GM12878 (cell line): ENCODE measurements around the gene KRTAP15-1. TPM values are rescaled to one million over a fixed set of nuclear protein-coding genes. Genes with fewer than 3 reads are reported as not detected.

Experiments
- ATAC-seq: fragments of 200-7000 bp; cut with Tn5 transposase; 3 replicates; pipeline ENCODE4 v1.9.1; 2020; ENCODE audit warnings: mild to moderate bottlenecking, moderate library complexity
- Bru-seq: library from RNA; stranded (reverse); fragments of 400-500 nt; gene quantifications from one replicate; lab custom pipeline; 2021; lab: Mats Ljungman, UMichigan
- BruChase-seq, 2 experiments: library from RNA; stranded (reverse); fragments of 400-500 nt; gene quantifications; one replicate each; lab custom pipeline; 2021; lab: Mats Ljungman, UMichigan
- BruUV-seq: library from RNA; stranded (reverse); fragments of 400-500 nt; replicated peaks from 2 replicates; lab custom pipeline; 2021; lab: Mats Ljungman, UMichigan
- CTCF ChIA-PET: fragments of 300-600 bp; sonication (Branson Sonifier 250); formaldehyde crosslinking; extraction: SDS; loops from one replicate; lab custom pipeline; 2021; ENCODE audit warnings: inconsistent platforms; lab: Yijun Ruan, JAX
- POLR2A ChIA-PET: fragments of 350-600 bp; formaldehyde crosslinking; extraction: SDS; loops from one replicate; lab custom pipeline; 2021; ENCODE audit warnings: inconsistent platforms; lab: Charles Lee
- RAD21 ChIA-PET: fragments of 300-600 bp; sonication (Branson Sonifier 250); formaldehyde crosslinking; loops from one replicate; lab custom pipeline; 2023; ENCODE audit warnings: antibody characterized with exemption; ENCODE audit not compliant: unreplicated experiment; lab: Charles Lee
- SMC1A ChIA-PET: fragments of 300-600 bp; sonication (Branson Sonifier 250); formaldehyde crosslinking; loops from one replicate; lab custom pipeline; 2023; ENCODE audit not compliant: unreplicated experiment, uncharacterized antibody; lab: Charles Lee
- DNase-seq: peaks from one replicate; pipeline ENCODE4 v3.0.0-alpha.2; 2011; ENCODE audit warnings: low read depth, low spot score
- FAIRE-seq: peaks from 3 replicates; lab custom pipeline; 2011; peaks lifted over from hg19 to GRCh38; lab: Jason Lieb, UNC
- H2AFZ ChIP-seq: 2 replicates; pipeline ENCODE4 v1.6.0; 2011; ENCODE audit warnings: low read depth, low read length, control low read depth; ENCODE audit not compliant: control insufficient read depth
- H3K27ac ChIP-seq: 2 replicates; pipeline ENCODE4 v1.5.1; 2011; ENCODE audit warnings: control low read depth; ENCODE audit not compliant: control insufficient read depth, insufficient read depth
- H3K27me3 ChIP-seq, 2 experiments: replicated peaks in 1 of 2; 2 replicates each; pipeline versions ENCODE4 v1.6.0 to v1.6.1; 2011; ENCODE audit warnings: low read length in 1 of 2; ENCODE audit not compliant: control insufficient read depth in 2 of 2, insufficient read depth in 2 of 2
- H3K36me3 ChIP-seq, 2 experiments: 2 replicates each; pipeline ENCODE4 v1.5.1; 2011; ENCODE audit warnings: low read length in 1 of 2; ENCODE audit not compliant: control insufficient read depth in 2 of 2, insufficient read depth in 2 of 2
- H3K4me1 ChIP-seq: 2 replicates; pipeline ENCODE4 v1.6.1; 2011; ENCODE audit warnings: mild to moderate bottlenecking, low read length, moderate library complexity, mixed read lengths; ENCODE audit not compliant: control insufficient read depth, insufficient read depth
- H3K4me2 ChIP-seq: 2 replicates; pipeline ENCODE4 v1.6.0; 2011; ENCODE audit warnings: control low read depth; ENCODE audit not compliant: control insufficient read depth, insufficient read depth
- H3K4me3 ChIP-seq: fragments of 200-600 bp; sonication (generic); 2 replicates; pipeline ENCODE4 v1.5.1; 2016
- H3K79me2 ChIP-seq: 2 replicates; pipeline ENCODE4 v1.6.0; 2011; ENCODE audit warnings: low read length; ENCODE audit not compliant: control insufficient read depth, insufficient read depth
- H3K9ac ChIP-seq: 2 replicates; pipeline ENCODE4 v1.8.0; 2011; ENCODE audit warnings: low read length, control low read depth, mixed read lengths; ENCODE audit not compliant: control insufficient read depth, insufficient read depth
- H3K9me3 ChIP-seq: replicated peaks from 3 replicates; pipeline ENCODE4 v1.5.1; 2011; ENCODE audit warnings: mild to moderate bottlenecking, low read length; ENCODE audit not compliant: control insufficient read depth, insufficient read depth
- H4K20me1 ChIP-seq: 2 replicates; pipeline ENCODE4 v1.6.0; 2011; ENCODE audit not compliant: control insufficient read depth, insufficient read depth
- CHD1 ChIP-seq: IDR thresholded peaks from 2 replicates; pipeline ENCODE4 v1.6.1; 2012; ENCODE audit warnings: low read depth, low read length, improper control_type of control experiment
- ESRRA ChIP-seq: IDR thresholded peaks from 2 replicates; pipeline ENCODE4 v1.6.1; 2012; ENCODE audit warnings: mild to moderate bottlenecking, low read length, improper control_type of control experiment
- KLF5 ChIP-seq: fragments of 450-650 bp; IDR thresholded peaks from 2 replicates; pipeline ENCODE4 v1.6.1; 2014; ENCODE audit warnings: mild to moderate bottlenecking; ENCODE audit not compliant: partially characterized antibody
- YBX1 ChIP-seq: fragments of 450-650 bp; IDR thresholded peaks from 2 replicates; pipeline ENCODE4 v1.6.1; 2016; ENCODE audit warnings: antibody characterized with exemption
- WGBS: methylation state at CpG from one replicate; pipeline ENCODE4 v1.1.6; 2016; ENCODE audit warnings: low lambda C conversion rate; ENCODE audit not compliant: insufficient replicate concordance, insufficient coverage; ENCODE audit errors: missing lambda C conversion rate; 5-methylcytosine and 5-hydroxymethylcytosine counted together
- in situ Hi-C: fragments of 300-500 bp; cut with MboI; formaldehyde crosslinking; loops from 9 replicates; pipeline ENCODE4 v1.14.3; 2018; ENCODE audit warnings: mixed read lengths
- intact Hi-C: fragments of 100-400 bp; cut with micrococcal nuclease; formaldehyde crosslinking; loops from one replicate; pipeline ENCODE4 v1.14.2; 2022; ENCODE audit not compliant: unreplicated experiment
- long read RNA-seq, 2 experiments: library from polyadenylated mRNA; unstranded; transcript quantifications; one replicate each; pipeline ENCODE4 v2.0.0, GENCODE V29; 2019 to 2020
- polyA minus RNA-seq, 3 experiments: library from RNA; depleted of rRNA, polyadenylated mRNA; stranded (reverse); fragments of >200 nt; gene quantifications; 2 replicates each; pipeline ENCODE4 v1.2.3, GENCODE V29; 2011
- polyA plus RNA-seq, 11 experiments: library from polyadenylated mRNA; depleted of rRNA in 4 of 11; unstranded in 6 of 11; stranded (reverse) in 5 of 11; fragments of >200 nt; fragmentation: Nextera tagmentation in 4 of 11; fragmentation: Illumina TruSeq in 1 of 11; extraction: Ambion mirVana in 4 of 11; extraction: Trizol in 1 of 11; gene quantifications; 1 replicate in 1 of 11; 2 replicates in 10 of 11; pipeline versions ENCODE4 v1.2.1 to v1.2.3, GENCODE V29; 2011 to 2016; ENCODE audit warnings: inconsistent platforms in 2 of 11, missing spikeins in 2 of 11, low read depth in 1 of 11
- total RNA-seq, 4 experiments: library from RNA; depleted of rRNA in 3 of 4; stranded (reverse); fragments of >200 nt in 3 of 4; fragmentation: Illumina TruSeq in 1 of 4; extraction: Trizol in 1 of 4; gene quantifications; 2 replicates each; pipeline versions ENCODE4 v1.2.1 to v1.2.3, GENCODE V29; 2013 to 2021
- TF ChIP-seq, protein P1 (sequence below): fragments of 450-650 bp; IDR thresholded peaks from 2 replicates; pipeline ENCODE4 v1.6.1; 2018; ENCODE audit warnings: mild to moderate bottlenecking, low read depth, moderate library complexity; ENCODE audit not compliant: partially characterized antibody
- TF ChIP-seq, protein P2 (sequence below): IDR thresholded peaks from 2 replicates; pipeline ENCODE4 v1.6.1; 2011; ENCODE audit warnings: mild to moderate bottlenecking, low read depth, low read length, moderate library complexity; ENCODE audit not compliant: insufficient replicate concordance
- TF ChIP-seq, protein P3 (sequence below): fragments of 450-650 bp; formaldehyde crosslinking; IDR thresholded peaks from 2 replicates; pipeline ENCODE4 v1.4.0; 2020; ENCODE audit warnings: mild to moderate bottlenecking, moderate library complexity
- TF ChIP-seq, protein P4 (sequence below): fragments of 450-650 bp; IDR thresholded peaks from 2 replicates; pipeline ENCODE4 v1.6.1; 2017; ENCODE audit warnings: mild to moderate bottlenecking, low read depth, inconsistent platforms; ENCODE audit not compliant: poor library complexity, severe bottlenecking

The KRTAP15-1 gene, protein sequence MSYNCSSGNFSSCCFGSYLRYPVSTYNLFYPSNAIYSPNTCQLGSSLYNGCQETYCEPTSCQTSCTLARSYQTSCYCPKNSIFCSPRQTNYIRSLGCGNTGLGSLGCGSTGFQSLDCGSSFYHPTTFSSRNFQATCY
- not detected in 2 replicates for total RNA-seq (2013; cell fraction: nucleolus; rRNA removed)
- total RNA-seq (2014; rRNA removed) (not detected in 2 replicates), total RNA-seq (2014; rRNA removed; fragmentation: Illumina TruSeq; extraction: Trizol) (not detected in 2 replicates), total RNA-seq (2021) (not detected in 2 replicates), polyA plus RNA-seq (2011; rRNA removed) (not detected in 2 replicates), polyA plus RNA-seq (2014; fragmentation: Illumina TruSeq; extraction: Trizol) (not detected in 2 replicates), polyA plus RNA-seq (2014; fragmentation: Nextera tagmentation; extraction: Ambion mirVana) (not detected), polyA plus RNA-seq (2014; rRNA removed) (not detected in 2 replicates), polyA plus RNA-seq (2016; fragmentation: Nextera tagmentation; extraction: Ambion mirVana) (not detected), polyA minus RNA-seq (2011; rRNA and poly(A)+ RNA removed) (not detected in 2 replicates), Bru-seq, nascent RNA (not detected), BruChase-seq, experiment 1, labeled RNA remaining after a 6-hour chase (not detected), BruChase-seq, experiment 2, labeled RNA remaining after a 2-hour chase (not detected)
- not detected for polyA plus RNA-seq (2011; ENCODE audit: low read depth)
- polyA plus RNA-seq (2011; cell fraction: cytosol; rRNA removed), result not detected in 2 replicates
- not detected in 2 replicates for polyA plus RNA-seq (2011; cell fraction: nucleus; rRNA removed)
- not detected in 2 replicates for polyA plus RNA-seq (2012)
- polyA minus RNA-seq (2011; cell fraction: cytosol; rRNA and poly(A)+ RNA removed), result not detected in 2 replicates
- polyA minus RNA-seq (2011; cell fraction: nucleus; rRNA and poly(A)+ RNA removed), result not detected in 2 replicates
- long read RNA-seq, experiment 1, result 0 reads
- long read RNA-seq, experiment 2, result 0 reads

DNA sequence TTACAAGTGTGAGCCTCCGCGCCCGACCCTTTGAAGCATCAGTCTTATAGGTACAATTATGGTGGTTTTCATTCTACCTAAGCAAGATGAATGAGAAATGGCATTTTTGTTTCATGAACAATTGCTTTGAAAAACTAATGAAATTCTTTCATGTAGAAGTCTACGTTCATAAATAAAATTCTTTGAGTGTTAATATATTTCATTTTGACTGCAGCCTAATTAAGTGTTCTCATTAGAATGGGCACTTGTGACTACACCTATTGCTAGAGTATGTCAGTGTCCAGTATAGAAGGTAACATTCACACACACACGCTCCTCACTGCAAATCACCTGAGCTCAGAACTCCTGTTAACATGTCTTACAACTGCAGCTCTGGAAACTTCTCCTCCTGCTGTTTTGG, at the start of gene KRTAP15-1:
KRTAP15-1 (plus strand) TSS at position 301 of the 400 bp plus-strand sequence; CDS start at position 354, 53 bp downstream.
- Histone ChIP-seq H3K79me2 (no peaks in the 10 kb centered on the region), H3K4me2 (no peak within 1 kb of the TSS), H3K4me1 (no peaks in the 10 kb centered on the region), H3K36me3 (no peaks in the 10 kb centered on the region), H3K27me3 (no peaks in the 10 kb centered on the region), H4K20me1 (no peaks in the 10 kb centered on the region), H3K9me3 (no peaks in the 10 kb centered on the region), H3K4me3 (no peak within 1 kb of the TSS), H3K9ac (no peak within 1 kb of the TSS), H3K27ac (no peak within 1 kb of the TSS), H2AFZ (no peak within 1 kb of the TSS)
- no TSS peak for BruUV-seq
- ChIA-PET RAD21 (no interaction called here), POLR2A (no interaction called here), SMC1A (no interaction called here), CTCF (no interaction called here)
- DNase-seq, result no peak
- WGBS, result 60% methylated on average over 5 of the region's 5 CpGs
- no peak for ATAC-seq
- FAIRE-seq, result no peak
- in situ Hi-C loops, result no loop called here
- intact Hi-C loops, result loop anchor here (10.0 kb wide), 2 partner anchors 65 to 645 kb away; partner anchors contain the start of gene KRTAP19-5
- TF ChIP-seq KLF5 (no peak), ESRRA (no peak), YBX1 (no peak), CHD1 (no peak)
- TF ChIP-seq, protein P1, sequence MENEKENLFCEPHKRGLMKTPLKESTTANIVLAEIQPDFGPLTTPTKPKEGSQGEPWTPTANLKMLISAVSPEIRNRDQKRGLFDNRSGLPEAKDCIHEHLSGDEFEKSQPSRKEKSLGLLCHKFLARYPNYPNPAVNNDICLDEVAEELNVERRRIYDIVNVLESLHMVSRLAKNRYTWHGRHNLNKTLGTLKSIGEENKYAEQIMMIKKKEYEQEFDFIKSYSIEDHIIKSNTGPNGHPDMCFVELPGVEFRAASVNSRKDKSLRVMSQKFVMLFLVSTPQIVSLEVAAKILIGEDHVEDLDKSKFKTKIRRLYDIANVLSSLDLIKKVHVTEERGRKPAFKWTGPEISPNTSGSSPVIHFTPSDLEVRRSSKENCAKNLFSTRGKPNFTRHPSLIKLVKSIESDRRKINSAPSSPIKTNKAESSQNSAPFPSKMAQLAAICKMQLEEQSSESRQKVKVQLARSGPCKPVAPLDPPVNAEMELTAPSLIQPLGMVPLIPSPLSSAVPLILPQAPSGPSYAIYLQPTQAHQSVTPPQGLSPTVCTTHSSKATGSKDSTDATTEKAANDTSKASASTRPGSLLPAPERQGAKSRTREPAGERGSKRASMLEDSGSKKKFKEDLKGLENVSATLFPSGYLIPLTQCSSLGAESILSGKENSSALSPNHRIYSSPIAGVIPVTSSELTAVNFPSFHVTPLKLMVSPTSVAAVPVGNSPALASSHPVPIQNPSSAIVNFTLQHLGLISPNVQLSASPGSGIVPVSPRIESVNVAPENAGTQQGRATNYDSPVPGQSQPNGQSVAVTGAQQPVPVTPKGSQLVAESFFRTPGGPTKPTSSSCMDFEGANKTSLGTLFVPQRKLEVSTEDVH, result no peak
- TF ChIP-seq, protein P2, sequence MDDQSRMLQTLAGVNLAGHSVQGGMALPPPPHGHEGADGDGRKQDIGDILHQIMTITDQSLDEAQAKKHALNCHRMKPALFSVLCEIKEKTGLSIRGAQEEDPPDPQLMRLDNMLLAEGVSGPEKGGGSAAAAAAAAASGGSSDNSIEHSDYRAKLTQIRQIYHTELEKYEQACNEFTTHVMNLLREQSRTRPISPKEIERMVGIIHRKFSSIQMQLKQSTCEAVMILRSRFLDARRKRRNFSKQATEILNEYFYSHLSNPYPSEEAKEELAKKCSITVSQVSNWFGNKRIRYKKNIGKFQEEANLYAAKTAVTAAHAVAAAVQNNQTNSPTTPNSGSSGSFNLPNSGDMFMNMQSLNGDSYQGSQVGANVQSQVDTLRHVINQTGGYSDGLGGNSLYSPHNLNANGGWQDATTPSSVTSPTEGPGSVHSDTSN, result no peak
- TF ChIP-seq, protein P3, sequence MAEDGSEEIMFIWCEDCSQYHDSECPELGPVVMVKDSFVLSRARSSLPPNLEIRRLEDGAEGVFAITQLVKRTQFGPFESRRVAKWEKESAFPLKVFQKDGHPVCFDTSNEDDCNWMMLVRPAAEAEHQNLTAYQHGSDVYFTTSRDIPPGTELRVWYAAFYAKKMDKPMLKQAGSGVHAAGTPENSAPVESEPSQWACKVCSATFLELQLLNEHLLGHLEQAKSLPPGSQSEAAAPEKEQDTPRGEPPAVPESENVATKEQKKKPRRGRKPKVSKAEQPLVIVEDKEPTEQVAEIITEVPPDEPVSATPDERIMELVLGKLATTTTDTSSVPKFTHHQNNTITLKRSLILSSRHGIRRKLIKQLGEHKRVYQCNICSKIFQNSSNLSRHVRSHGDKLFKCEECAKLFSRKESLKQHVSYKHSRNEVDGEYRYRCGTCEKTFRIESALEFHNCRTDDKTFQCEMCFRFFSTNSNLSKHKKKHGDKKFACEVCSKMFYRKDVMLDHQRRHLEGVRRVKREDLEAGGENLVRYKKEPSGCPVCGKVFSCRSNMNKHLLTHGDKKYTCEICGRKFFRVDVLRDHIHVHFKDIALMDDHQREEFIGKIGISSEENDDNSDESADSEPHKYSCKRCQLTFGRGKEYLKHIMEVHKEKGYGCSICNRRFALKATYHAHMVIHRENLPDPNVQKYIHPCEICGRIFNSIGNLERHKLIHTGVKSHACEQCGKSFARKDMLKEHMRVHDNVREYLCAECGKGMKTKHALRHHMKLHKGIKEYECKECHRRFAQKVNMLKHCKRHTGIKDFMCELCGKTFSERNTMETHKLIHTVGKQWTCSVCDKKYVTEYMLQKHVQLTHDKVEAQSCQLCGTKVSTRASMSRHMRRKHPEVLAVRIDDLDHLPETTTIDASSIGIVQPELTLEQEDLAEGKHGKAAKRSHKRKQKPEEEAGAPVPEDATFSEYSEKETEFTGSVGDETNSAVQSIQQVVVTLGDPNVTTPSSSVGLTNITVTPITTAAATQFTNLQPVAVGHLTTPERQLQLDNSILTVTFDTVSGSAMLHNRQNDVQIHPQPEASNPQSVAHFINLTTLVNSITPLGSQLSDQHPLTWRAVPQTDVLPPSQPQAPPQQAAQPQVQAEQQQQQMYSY (CRISPR knock-in tag), result no peak
- TF ChIP-seq, protein P4, sequence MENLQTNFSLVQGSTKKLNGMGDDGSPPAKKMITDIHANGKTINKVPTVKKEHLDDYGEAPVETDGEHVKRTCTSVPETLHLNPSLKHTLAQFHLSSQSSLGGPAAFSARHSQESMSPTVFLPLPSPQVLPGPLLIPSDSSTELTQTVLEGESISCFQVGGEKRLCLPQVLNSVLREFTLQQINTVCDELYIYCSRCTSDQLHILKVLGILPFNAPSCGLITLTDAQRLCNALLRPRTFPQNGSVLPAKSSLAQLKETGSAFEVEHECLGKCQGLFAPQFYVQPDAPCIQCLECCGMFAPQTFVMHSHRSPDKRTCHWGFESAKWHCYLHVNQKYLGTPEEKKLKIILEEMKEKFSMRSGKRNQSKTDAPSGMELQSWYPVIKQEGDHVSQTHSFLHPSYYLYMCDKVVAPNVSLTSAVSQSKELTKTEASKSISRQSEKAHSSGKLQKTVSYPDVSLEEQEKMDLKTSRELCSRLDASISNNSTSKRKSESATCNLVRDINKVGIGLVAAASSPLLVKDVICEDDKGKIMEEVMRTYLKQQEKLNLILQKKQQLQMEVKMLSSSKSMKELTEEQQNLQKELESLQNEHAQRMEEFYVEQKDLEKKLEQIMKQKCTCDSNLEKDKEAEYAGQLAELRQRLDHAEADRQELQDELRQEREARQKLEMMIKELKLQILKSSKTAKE, result no peak
